NCI-H1105 treated with DMSO at 0.1 percent for 48 hours (cell line): ENCODE measurements around the gene RBP7.
"Not testable (repeated sequence)": the region's sequence is repeated elsewhere in the genome, so short reads cannot be mapped to it uniquely, and the experiment has no call there.

Experiments
- DNase-seq: peaks from one replicate; lab custom pipeline; 2025; lab: John Stamatoyannopoulos, UW

Gene RBP7

DNA sequence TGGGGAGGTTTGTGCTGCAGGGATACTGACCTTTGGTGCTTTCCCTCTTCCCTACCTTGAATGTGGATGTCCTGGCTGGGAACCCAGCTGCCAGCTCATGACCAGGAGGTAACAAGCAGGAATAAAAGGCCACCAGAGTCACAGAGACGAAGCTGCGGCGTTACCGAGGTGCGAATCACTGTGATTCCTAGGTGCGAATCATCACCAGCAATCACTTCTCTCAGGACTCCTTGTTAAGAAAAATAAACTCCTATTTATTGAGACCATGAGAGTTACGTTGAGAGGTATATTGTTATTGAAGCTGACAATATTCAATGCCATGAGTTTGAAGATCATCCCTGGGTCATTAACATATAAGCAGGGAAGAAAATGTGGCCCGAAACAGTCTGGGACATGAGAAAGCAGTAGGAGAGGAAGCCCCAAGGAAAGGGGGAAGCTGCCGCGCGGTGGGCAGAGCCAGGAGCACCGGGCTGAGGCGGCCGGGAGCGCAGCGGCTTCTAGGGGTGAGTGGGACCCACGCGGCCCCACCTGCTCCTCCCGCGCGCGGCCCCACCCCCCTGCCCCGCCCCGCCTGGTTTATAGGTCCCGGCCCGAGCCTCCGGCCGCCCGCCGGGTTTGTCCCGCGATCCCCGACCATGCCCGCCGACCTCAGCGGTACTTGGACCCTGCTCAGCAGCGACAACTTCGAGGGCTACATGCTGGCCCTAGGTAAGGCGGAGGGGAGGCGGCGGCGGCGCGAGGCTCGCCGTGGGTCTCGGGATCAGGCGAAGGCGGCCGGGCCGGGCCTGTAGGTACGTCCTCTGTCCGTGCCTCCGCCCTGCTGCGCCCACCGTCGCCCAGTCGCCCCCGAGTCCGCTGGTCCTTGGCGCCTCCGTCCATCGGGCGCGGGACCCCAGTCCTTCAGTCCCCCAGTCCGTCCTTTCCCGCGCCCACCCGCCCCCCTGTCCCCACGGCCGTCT lies at the start of gene RBP7:
Gene RBP7 (plus strand): TSS at position 605 of the 959 bp plus-strand sequence. CDS start 31 bp downstream, at position 636.
- DNase-seq: peak; percentile 10

DNA sequence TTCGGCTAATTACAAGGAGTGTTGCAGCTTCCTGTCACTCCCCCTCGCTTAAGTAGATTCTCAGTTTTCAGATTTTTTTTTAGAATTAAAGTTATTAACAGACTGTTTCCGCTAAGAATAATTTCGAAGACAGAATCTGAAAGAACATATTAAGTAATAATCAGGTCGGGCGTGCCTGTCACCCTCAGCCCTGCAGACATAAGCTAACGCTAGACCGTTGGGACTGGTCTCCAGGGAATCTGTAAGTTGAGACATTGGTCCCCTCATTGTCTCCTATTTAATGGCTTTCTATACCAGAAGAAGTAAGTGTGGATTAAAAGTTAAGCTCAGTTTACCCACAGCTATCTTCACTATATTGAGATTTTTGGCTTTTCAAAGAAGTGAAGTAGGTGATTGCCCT lies 39.3 kb upstream of the RBP7 start:
- no peak for DNase-seq

DNA sequence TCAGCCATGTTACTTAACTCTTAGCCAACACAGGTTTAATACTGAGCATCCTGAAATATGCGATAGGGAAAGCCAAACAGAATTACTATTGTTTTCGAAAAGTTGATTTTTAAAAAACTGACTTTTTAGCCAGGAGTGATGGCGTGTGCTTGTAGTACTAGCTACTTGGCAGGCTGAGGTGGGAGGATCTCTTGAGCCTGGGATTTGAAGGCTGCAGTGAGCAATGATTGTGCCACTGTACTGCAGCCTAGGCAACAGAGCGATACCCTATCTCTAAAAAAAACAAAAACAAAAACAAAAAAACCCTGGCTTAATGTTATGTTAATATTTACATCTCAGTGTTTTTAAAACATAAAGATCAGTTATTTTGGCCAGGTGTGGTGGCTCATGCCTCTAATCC lies 37.0 kb upstream of the RBP7 start:
- DNase-seq: no peak

DNA sequence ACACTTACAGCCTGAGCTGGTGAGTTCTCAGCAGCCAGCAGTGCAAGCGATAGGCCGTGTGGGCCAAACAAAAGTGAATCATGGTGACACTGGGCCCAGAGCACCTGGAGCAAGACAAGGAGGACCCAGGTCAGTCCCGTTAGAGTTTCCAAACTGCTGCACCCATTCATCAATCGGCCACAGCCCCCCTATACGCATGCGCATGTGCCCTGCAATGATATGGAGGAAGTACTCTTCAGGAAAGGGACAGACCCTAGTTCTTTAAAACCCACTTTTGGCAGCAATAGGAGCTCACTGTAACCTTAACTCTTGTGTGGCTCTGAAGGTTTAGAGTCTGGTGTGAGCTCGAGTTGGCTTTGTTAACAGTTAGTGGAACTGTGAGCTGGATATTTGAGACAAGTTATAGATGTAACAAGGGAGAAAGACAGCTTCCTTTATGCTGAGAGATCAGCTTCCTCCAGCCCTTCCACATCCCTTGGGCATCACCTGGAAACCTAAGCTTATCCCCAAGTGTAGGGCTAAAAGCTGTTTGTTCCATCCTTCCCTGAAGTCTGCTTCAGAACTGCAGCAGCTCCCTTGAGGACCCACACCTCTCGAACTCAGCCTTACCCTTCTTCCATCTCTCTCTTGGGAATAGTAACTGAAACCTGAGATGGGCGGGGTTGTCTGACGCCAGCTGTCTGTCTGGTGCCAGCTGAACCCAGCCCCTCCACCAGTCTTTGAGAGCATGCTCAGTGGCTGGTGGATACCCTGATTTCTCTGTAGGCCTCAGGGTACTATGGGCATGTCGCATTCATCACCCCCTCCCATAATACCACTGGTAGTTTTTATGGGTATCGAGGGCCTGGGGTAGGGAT lies 36.1 kb upstream of the RBP7 start:
- DNase-seq: peak; percentile 81

DNA sequence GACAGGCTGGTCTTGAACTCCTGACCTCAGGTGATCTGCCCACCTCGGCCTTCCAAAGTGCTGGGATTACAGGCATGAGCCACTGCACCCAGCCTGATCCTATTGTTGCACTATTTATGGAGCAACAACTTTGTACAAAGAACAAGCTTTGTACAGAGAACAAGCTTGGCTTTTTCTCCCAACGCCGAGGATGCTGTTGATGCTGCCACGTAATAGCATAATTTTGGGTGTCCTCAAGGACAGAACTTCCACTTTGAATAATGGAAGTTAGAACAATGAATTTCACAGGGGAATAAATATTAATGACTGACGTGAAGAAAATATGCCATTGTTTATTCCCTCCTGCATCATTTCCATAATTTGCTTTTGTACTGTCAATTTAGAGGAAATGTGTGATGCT lies 12.8 kb upstream of the RBP7 start:
- DNase-seq: no peak

DNA sequence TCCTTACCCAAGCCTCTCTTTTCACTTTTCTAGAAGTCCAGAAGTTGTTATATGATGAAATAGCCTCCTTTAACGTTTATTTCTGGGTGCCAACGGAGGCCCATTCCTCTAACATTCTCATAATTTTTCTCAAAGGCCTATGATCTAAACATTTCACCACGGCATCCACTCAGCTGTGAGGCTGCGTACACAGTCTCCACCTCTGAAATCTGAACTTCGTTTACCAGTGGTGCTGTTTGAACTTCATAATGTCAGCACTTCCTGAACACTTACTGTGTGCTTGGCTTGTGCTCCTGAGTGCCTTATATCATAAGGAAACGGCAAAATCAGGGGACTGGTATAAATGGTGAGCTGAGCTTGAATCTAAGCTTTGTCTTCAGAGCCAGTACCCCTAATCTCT lies 12.0 kb upstream of the RBP7 start:
- DNase-seq: no peak

DNA sequence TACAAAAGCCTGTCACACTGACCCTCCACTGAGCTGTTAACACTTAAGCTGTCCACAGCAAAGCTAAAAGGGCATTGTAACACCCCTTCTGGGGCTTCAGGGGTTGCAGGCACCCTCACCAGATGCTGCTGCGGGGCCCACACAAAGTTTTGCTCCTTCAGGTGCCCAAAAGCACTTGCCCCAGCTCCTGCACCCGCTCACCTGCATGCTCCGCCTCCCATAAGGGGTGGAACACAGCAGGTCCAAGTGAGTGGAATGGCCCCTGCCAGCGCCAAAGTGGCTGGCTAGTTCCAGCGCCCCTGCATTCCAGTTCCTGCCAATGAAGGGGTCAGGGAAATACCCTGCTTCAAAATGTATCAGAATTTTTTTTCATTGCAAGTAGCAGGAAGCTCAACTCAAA lies 7.3 kb upstream of the RBP7 start:
- no peak for DNase-seq

DNA sequence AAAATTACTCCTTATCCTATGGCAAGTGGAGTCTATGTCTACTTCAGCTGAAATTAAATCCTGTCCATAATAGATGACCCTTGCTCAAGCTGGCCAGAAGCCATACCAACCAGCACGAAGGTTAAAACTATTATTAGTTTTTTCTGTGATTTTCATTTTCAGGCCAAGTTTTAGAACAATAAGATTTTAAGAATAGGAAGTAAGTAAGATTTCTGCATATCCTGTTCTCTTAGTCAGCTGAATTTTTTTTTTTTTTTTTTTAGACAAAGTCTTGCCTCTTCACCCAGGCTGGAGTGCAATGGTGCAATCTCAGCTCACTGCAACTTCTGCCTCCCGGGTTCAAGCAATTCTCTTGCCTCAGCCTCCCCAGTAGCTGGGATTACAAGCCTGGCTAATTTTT lies 6.1 kb upstream of the RBP7 start:
- no peak for DNase-seq

DNA sequence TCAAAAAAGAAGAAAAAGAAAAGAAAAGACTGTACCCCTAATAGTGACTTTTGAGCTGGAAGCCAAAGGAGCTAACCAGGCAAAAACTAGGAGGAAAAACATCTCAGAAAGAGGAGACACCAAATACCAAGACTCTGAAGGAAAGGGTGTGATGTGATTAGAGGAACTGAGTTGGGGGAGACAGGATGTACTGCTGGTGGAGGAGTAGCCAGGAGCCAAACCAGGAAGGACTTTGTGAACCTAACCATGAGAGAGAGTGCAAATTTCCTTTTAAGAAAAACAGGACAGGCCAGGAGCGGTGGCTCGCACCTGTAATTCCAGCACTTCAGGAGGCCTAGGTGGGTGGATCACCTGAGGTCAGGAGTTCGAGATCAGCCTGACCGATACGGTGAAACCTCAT lies 4.1 kb upstream of the RBP7 start:
- DNase-seq: no peak

DNA sequence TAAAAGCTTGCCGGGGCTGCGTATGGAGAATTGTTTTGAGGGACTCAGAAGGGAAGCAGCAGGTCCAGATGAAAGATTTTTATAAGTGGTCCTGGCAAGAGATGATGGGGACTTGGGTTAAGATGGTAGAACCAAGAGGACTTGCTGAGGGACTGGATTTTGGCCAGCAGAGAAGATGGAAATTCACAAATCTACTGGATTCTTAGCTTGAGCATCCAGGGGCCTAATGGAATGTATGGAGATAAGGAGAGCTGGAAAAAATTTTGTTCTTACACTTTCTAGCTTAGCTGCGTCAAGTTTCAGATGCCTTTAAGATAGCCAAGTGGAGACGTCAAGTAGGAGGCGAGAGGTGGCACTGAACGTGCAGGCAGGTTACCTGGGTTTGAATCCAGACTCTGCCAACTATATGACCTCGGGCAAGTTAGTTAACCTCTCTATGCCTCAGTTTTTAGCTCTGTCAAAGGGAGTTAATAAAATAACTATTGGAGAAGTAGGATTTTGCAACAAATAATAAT lies 3.4 kb upstream of the RBP7 start:
- no peak for DNase-seq

DNA sequence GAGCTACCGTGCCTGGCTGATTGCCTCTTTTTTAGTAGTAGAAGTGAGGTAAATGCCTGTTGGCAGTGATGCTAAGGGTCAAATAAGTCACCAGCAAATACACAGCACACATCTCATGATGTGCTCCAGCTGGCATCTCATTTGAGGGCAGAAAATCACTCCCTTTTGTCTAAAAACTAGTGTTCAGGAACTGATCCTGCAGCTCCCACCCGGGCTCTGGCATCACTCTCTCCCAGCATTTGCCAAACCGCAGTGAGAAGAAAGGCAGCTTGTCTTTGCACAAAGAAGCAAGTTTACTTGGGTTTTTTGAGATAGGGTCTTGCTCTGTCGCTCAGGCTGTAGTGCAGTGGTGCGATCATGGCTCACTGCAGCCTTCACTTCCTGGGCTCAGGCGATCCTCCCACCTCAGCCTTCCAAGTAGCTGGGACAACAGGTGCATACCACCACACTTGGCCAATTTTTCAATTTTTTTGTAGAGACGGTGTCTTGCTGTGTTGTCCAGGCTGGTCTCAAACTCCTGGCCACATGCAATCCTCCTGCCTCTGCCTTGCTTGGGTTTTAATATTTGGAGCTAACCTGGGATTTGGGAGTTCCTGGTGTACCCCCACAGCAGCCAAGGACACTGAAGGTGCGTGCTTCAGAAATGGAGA lies 4.1 kb downstream of the RBP7 start:
- DNase-seq: no peak

DNA sequence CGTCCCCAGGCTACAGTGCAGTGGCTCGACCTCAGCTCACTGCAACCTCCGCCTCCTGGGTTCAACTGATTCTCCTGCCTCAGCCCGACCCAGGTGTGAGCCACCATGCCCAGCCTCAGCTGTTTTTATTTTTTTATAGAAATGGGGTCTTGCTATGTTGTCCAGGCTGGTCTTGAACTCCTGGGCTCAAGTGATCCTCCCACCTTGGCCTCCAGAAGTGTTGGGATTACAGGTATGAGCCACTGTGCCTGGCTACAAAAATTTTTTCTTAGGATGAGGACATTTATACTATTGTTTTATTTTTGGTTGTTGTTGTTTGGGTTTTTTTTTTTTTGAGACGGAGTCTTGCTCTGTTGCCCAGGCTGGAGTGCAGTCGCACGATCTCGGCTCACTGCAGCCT lies 8.2 kb downstream of the RBP7 start:
- DNase-seq: not testable (repeated sequence)

DNA sequence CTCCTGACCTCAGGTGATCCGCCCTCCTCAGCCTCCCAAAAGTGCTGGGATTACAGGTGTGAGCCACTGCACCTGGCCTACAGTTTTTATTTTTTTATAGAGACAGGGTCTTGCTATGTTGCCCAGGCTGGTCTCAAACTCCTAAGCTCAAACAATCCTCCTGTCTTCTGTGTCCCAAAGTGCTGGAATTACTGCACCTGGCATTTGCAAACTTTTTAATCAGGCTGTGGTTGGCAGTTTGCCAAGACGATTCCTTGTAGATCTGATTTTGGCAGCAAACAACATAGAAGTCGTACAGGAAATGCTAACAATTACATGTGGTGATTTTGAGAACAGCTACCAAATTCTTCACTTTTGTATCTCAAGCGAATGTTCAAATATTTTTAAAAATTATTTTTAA lies 10.1 kb downstream of the RBP7 start:
- DNase-seq: peak; percentile 35

DNA sequence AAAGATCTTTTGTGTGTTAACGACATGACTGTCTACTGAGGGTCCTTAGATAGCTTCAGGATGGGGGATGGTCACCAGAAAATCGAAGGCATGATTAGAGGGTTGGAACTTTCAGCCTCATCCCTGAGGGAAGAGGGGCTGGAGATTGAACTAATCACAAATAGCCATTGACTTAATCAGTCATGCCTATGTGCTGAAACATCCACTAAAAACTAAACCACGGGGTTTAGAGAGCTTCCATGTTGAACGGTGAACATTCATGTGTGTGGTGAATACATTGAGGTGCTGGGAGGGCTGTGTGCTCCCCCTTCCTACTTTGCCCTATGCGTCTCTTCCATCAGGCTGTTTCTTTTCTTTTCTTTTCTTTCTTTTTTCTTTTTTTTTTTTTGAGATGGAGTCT lies 17.0 kb downstream of the RBP7 start:
- no peak for DNase-seq

DNA sequence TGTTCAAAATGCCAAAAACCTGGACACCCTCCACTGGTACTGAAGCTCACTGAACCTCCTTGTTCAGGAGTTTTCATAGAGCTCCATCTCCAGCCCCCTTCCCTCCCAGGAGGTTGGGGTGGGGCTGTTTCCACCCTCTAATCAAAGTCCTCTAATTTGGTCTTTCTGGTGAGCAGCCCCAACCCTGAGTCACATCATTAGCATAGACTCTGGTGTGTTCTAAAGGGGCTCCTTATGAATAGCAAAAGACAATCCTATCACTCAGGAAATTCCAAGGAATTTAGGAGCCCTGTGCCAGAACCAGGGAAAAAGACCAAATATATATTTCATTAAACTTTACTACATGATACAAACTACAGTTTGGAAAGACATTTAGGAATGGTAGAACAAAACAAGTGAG lies 22.5 kb downstream of the RBP7 start:
- DNase-seq: no peak

DNA sequence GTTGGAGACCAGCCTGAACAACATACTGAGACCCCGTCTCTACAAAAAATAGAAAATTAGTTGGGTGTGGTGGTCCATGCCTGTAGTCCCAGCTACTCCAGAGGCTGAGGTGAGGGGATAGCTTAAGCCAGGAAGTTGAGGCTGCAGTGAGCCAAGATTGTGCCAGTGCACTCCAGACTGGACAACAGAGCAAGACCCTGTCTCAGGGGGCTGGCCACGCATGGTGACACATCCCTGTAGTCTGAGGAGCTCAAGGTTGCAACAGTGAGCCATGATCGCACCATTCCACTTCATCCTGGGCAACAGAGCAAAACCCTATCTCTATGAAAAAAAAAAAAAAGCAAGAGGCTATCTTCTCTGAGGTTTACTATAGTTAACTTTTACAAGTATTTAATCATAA lies 23.1 kb downstream of the RBP7 start:
- no peak for DNase-seq

DNA sequence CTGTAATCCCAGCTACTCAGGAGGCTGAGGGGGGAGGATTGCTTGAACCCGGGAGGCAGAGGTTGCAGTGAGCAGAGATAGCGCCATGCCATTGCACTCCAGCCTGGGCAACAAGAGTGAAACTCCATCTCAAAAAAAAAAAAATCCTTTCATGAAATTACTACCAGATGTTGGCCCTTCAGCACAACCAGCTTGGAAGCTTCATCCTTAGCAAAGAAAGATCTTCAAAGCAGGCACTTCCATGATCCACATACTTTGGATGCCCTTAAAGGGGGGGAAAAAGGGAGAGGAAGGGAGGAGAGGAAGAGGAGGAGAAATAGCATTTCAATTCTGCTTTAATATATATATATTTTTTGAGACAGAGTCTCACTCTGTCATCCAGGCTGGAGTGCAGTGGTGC lies 23.6 kb downstream of the RBP7 start:
- DNase-seq: not testable (repeated sequence)

DNA sequence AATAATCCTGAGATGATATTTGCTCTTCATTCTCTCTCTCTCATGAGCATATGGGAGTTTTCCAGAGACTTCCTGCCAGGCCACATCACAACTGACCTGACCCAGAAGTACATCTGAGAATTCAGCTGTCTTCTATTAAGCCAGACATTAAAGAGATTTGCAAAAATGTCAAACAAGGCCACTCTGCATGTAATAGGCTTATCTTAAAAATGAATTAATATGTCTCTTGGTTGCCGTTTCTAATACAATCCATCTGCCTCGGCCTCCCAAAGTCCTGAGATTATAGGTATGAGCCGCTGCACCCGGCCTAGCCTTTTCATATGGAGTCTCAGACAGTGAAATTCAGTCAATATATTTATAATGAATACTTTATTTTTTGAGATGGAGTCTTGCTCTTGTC lies 25.0 kb downstream of the RBP7 start:
- not testable (repeated sequence) for DNase-seq

DNA sequence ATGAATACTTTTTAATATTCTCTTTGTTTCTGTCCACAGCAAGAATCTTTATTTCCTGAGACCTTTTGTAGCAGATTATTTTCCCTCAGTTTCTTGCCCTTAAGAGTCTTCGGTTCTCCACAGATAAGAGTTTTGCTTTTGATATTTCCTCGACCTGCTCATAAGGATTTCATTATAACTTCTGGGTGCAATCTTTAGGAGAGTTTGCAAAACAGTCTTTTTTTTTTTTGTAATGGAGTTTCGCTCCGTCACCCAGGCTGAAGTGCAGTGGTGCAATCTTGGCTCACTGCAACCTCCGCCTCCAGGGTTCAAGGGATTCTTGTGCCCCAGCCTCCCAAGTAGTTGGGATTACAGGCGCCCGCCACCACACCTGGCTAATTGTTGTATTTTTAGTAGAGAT lies 25.6 kb downstream of the RBP7 start:
- no peak for DNase-seq

DNA sequence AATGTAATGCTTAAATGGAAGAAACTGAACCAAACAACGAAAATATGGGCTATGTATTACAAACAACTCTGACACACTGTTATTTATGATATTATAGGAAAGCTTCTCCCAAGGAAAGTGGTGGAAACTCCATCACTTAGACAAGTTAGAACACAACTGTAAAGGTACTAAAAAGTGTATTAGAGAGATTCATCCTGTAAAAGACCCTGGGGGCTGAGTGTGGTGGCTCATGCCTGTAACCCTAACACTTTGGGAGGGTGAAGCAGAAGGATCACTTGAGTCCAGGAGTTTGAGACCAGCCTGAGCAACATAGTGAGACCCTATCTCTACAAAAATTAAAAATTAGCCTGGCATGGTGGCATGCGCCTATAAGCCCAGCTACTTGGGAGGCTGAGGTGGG lies 28.3 kb downstream of the RBP7 start:
- no peak for DNase-seq

DNA sequence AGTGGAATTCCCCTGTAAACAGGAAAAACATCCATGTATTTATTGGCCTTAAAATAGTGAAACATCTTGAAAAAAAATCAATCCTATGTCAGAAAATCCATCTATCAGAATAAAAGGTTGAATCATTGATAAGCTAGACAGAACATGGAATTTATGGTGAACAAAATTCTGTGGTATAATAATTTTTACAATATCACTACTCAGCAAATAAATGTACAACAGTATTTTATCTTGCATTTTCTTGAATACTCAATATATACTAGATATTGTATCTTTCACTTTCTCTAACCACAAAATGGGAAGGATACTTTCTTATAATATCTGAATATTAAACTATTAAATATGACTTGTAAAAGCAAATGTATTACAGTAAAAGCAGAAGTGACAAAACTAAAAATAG lies 30.0 kb downstream of the RBP7 start:
- no peak for DNase-seq

DNA sequence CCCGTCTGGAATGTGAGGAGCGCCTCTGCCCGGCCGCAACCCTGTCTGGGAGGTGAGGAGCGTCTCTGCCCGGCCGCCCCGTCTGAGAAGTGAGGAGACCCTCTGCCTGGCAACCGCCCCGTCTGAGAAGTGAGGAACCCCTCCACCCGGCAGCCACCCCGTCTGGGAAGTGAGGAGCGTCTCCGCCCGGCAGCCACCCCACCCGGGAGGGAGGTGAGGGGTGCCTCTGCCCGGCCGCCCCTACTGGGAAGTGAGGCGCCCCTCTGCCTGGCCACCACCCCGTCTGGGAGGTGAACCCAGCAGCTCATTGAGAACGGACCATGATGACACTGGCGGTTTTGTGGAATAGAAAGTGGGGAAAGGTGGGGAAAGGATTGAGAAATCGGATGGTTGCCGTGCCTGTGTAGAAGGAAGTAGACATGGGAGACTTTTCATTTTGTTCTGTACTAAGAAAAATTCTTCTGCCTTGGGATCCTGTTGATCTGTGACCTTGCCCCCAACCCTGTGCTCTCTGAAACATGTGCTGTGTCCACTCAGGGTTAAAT lies 32.0 kb downstream of the RBP7 start:
- not testable (repeated sequence) for DNase-seq
